Heart left ventricle (tissue), 16 donors: ENCODE data around the gene NDST1. TPM values are rescaled to one million over a fixed set of nuclear protein-coding genes. Genes with fewer than 3 reads are reported as not detected.
A peak's percentile ranks its signal among the peaks of the same experiment; 100 is the strongest.

Experiments
- ATAC-seq, 4 donors: fragments of 200-7000 bp; cut with Tn5 transposase; one replicate each; pipeline ENCODE4 v1.9.1; 2020 to 2022; ENCODE audit warnings: moderate library complexity in 4 of 4, mild to moderate bottlenecking in 3 of 4, moderate number of reproducible peaks in 1 of 4
- DNase-seq, 5 donors: peaks; one replicate each; pipeline ENCODE4 v3.0.0-alpha.2; 2020
- H3K27ac ChIP-seq, 12 donors: fragments of 200-600 bp; sonication (generic) in 4 of 12; one replicate each; pipeline versions ENCODE4 v1.5.0 to v1.8.0; 2016 to 2022; ENCODE audit warnings: mild to moderate bottlenecking in 2 of 12
- H3K27me3 ChIP-seq, 9 donors: fragments of 200-600 bp; sonication (generic) in 2 of 9; one replicate each; pipeline versions ENCODE4 v1.5.1 to v1.8.0; 2016 to 2022; ENCODE audit warnings: mild to moderate bottlenecking in 3 of 9
- H3K36me3 ChIP-seq, 9 donors: fragments of 200-600 bp; sonication (generic) in 2 of 9; one replicate each; pipeline versions ENCODE4 v1.5.0 to v1.8.0; 2018 to 2022; ENCODE audit warnings: mild to moderate bottlenecking in 2 of 9
- H3K4me1 ChIP-seq, 12 donors: fragments of 200-600 bp; sonication (generic) in 4 of 12; one replicate each; pipeline versions ENCODE4 v1.5.0 to v1.8.0; 2016 to 2022; ENCODE audit warnings: mild to moderate bottlenecking in 3 of 12
- H3K4me3 ChIP-seq, 12 donors: fragments of 200-600 bp; sonication (generic) in 4 of 12; one replicate each; pipeline versions ENCODE4 v1.5.0 to v1.8.0; 2017 to 2022; ENCODE audit warnings: mild to moderate bottlenecking in 9 of 12, moderate library complexity in 4 of 12
- H3K9me3 ChIP-seq, 12 donors: fragments of 200-600 bp; sonication (generic) in 4 of 12; one replicate each; pipeline versions ENCODE4 v1.5.0 to v1.8.0; 2016 to 2022; ENCODE audit warnings: mild to moderate bottlenecking in 1 of 12
- CTCF ChIP-seq, 12 donors: fragments of 200-600 bp; sonication (generic) in 4 of 12; IDR thresholded peaks; one replicate each; pipeline versions ENCODE4 v1.5.0 to v1.8.0; 2018 to 2022; ENCODE audit warnings: antibody characterized with exemption in 12 of 12, mild to moderate bottlenecking in 5 of 12
- POLR2A ChIP-seq, 2 donors: fragments of 450-650 bp; IDR thresholded peaks; one replicate each; pipeline ENCODE4 v1.6.1; 2017; ENCODE audit warnings: antibody characterized with exemption in 2 of 2, mild to moderate bottlenecking in 2 of 2, moderate library complexity in 2 of 2
- WGBS, 4 donors: extraction: QIAGEN DNeasy Blood & Tissue Kit in 2 of 4; methylation state at CpG; one replicate each; pipeline versions ENCODE4 v1.1.5 to v1.1.7; 2013 to 2018; 5-methylcytosine and 5-hydroxymethylcytosine counted together
- intact Hi-C, 10 donors: fragments of 100-400 bp; cut with DNase I; formaldehyde crosslinking; loops; one replicate each; pipeline versions ENCODE4 v1.11.1 to v1.14.2; 2022
- polyA plus RNA-seq, 2 donors: library from polyadenylated mRNA; stranded (reverse); fragments of 200-250 nt; gene quantifications; one replicate each; pipeline ENCODE4 v1.2.3, GENCODE V29; 2013
- total RNA-seq, 9 donors: library from RNA; depleted of rRNA in 2 of 9; stranded (reverse); fragments of >200 nt in 2 of 9; fragmentation: NEBNext Ultra II Directional in 3 of 9; extraction: Animal tissue kit (Norgen Biotek cat#: 25700) in 3 of 9; gene quantifications; one replicate each; pipeline versions ENCODE4 v1.1.0 to v1.2.4, GENCODE V29; 2016 to 2023
- donor health status: ischemic (EF 13 %, LVEDD 7.1; RV severe dilation, severe dysfunction).
- donor health status: healthy with polysubstance abuse.
- donor health status: DM: no; HTN: yes; CAD: no.
- donor health status: DM: no; HTN: no; CAD: no.
- donor health status: ischemic (EF 25% LVEDD 6.9; RV normal size, moderate dysfunction).
- donor health status: ischemic (EF 25% LVEDD 5.7; RV mildly dilated, moderate dysfunction).
- donor health status: healthy.
- donor health status: DM: yes; HTN: yes; CAD: no.
- donor health status: ischemic (EF 35%, LVEDD 5.7; RV mildly dilated, moderate dysfunction).
- donor health status: nonischemic (EF 11% LVEDD 7.7; RV severe dilation, severe dysfunction).
- donor health status: DM: yes; HTN: yes; CAD: no.
- donor health status: PGD.
- donor health status: ischemic (EF 29% LVEDD 5.4; RV normal size, mild dysfunction).
- donor health status: nonischemic (EF 23%, LVEDD 6.1; RV moderate dilation, normal function).

NDST1 gene
- total and polyA plus RNA-seq, 11 donors: 32.1 to 156 (median 68.5) TPM

- Histone ChIP-seq H3K27ac (peak overlapping the region; percentile 57 to 91 (median 82)), H3K9me3 (no peaks in the 10 kb centered on the region), H3K4me3 (no peak overlapping the region), H3K27me3 (no peaks in the 10 kb centered on the region), H3K36me3 (no peaks in the 10 kb centered on the region), H3K4me1 (peaks cover 17 to 93% (median 65%) of the 10 kb centered on the region in 12 donors)
- TF ChIP-seq CTCF (IDR thresholded peaks at IDR 0.05) (no peak), POLR2A (IDR thresholded peaks at IDR 0.05) (no peak)
- WGBS, 4 donors: 63 to 73% (median 69%) methylated on average over 3 of the region's 3 CpGs
- peak in 3 of 5 donors; percentile 10 to 11 (median 10) for DNase-seq
- peak in 1 of 4 donors; percentile 1 for ATAC-seq
- intact Hi-C loops: loop anchor here in 1 of 10 donors (5.0 kb wide), 1 partner anchor 39 kb away; the partner anchor contains the start of gene SYNPO
Observed at GRCh38 chr5:150603491-150603890, 95.6 kb downstream of the NDST1 start.

GRCh38 chr5:150604010-150604409 lies 96.1 kb downstream of the NDST1 start:
- no peaks in the 10 kb centered on the region for H3K9me3 ChIP-seq
- H3K27me3 ChIP-seq: no peaks in the 10 kb centered on the region
- TF ChIP-seq POLR2A (IDR thresholded peaks at IDR 0.05) (no peak), CTCF (IDR thresholded peaks at IDR 0.05) (no peak)
- 71 to 82% (median 75%) methylated on average over 4 of the region's 4 CpGs for WGBS, 4 donors
- ATAC-seq (peak; percentile 23 to 49 (median 38)), DNase-seq (peak in 3 of 5 donors; percentile 16 to 52 (median 41))
- no peak overlapping the region for H3K4me3 ChIP-seq
- H3K36me3 ChIP-seq: no peaks in the 10 kb centered on the region
- intact Hi-C loops: loop anchor here in 1 of 10 donors (5.0 kb wide), 1 partner anchor 38 kb away; the partner anchor contains the start of gene SYNPO
- H3K27ac ChIP-seq: peak overlapping the region; percentile 57 to 91 (median 82)
- H3K4me1 ChIP-seq: peaks cover 17 to 91% (median 66%) of the 10 kb centered on the region in 12 donors

GRCh38 chr5:150604894-150605440 lies 97.0 kb downstream of the NDST1 start:
- Histone ChIP-seq H3K27ac (peak overlapping the region in 10 of 12 donors; percentile 67 to 91 (median 85)), H3K9me3 (no peaks in the 10 kb centered on the region), H3K36me3 (no peaks in the 10 kb centered on the region), H3K27me3 (no peaks in the 10 kb centered on the region), H3K4me1 (peaks cover 11 to 91% (median 62%) of the 10 kb centered on the region in 12 donors), H3K4me3 (no peak overlapping the region)
- peak in 2 of 5 donors; percentile 4 to 28 for DNase-seq
- no peak for ATAC-seq
- intact Hi-C loops: loop anchor here in 1 of 10 donors (5.0 kb wide), 1 partner anchor 37 kb away; the partner anchor contains the start of gene SYNPO
- WGBS, 4 donors: 85 to 91% (median 89%) methylated on average over 6 of the region's 6 CpGs
- TF ChIP-seq POLR2A (IDR thresholded peaks at IDR 0.05) (no peak), CTCF (IDR thresholded peaks at IDR 0.05) (no peak)

- peak overlapping the region in 10 of 12 donors; percentile 67 to 91 (median 85) for H3K27ac ChIP-seq
- TF ChIP-seq CTCF (IDR thresholded peaks at IDR 0.05) (no peak), POLR2A (IDR thresholded peaks at IDR 0.05) (no peak)
- H3K4me1 ChIP-seq: peaks cover 8 to 91% (median 62%) of the 10 kb centered on the region in 12 donors
- WGBS, 4 donors: 50 to 71% (median 61%) methylated on average over 6 of the region's 6 CpGs
- no peaks in the 10 kb centered on the region for H3K27me3 ChIP-seq
- intact Hi-C loops: no loop called here
- no peaks in the 10 kb centered on the region for H3K9me3 ChIP-seq
- H3K4me3 ChIP-seq: no peak overlapping the region
- DNase-seq (peak in 2 of 5 donors; percentile 18 to 21), ATAC-seq (no peak)
- no peaks in the 10 kb centered on the region for H3K36me3 ChIP-seq
Observed at GRCh38 chr5:150605546-150605945, 97.6 kb downstream of the NDST1 start.
